GM12865 (cell line): Measurements from ENCODE around the gene LIFR.

ENCODE experiments used
- DNase-seq: peaks from one replicate; pipeline ENCODE4 v3.0.0; 2010; ENCODE audit warnings: low read depth
- H3K4me3 ChIP-seq: 2 replicates; pipeline ENCODE4 v1.5.1; 2011; ENCODE audit warnings: mild to moderate bottlenecking, low read depth, low read length, control low read depth
- CTCF ChIP-seq: IDR thresholded peaks from 2 replicates; pipeline ENCODE4 v1.5.1; 2011; ENCODE audit warnings: low read length, control low read depth, low read depth, inconsistent platforms; ENCODE audit not compliant: insufficient read depth; ENCODE audit errors: missing control alignments

The LIFR gene

GRCh38 chr5:38553001-38553521 is 3.4 kb downstream of the LIFR start:
- no peak for DNase-seq
- TF ChIP-seq CTCF, result no peak
- no peak overlapping the region for H3K4me3 ChIP-seq

GRCh38 chr5:38551030-38552017 is 5.1 kb downstream of the LIFR start:
- peak; percentile 38 for TF ChIP-seq CTCF
- H3K4me3 ChIP-seq, result no peak overlapping the region
- no peak for DNase-seq

GRCh38 chr5:38548064-38548759 is 8.2 kb downstream of the LIFR start:
- DNase-seq, result no peak
- no peak overlapping the region for H3K4me3 ChIP-seq
- no peak for TF ChIP-seq CTCF

DNA sequence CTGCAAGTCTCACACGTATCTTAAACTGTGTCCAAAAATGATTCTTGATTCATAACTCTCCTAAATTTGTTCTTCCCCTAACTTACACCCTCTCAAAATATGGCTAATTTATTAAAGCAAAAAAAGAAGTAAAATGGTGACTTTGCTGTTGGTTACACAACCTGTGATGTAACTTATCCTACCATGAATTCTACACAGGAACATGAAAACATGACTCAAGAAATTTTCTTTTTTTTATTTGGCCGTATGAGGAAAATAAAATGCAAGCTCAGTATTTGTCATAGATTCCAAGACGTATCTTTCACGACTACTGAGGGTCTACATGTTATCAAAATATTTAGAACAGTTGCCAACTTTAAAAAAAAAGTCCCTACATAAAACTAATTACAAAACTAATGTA is 9.2 kb downstream of the LIFR start:
- TF ChIP-seq CTCF, result no peak
- H3K4me3 ChIP-seq, result no peak overlapping the region
- DNase-seq, result no peak

- DNase-seq, result no peak
- no peak for TF ChIP-seq CTCF
- no peak overlapping the region for H3K4me3 ChIP-seq
These were observed 9.7 kb downstream of the LIFR start for GRCh38 chr5:38546691-38547146.

DNA sequence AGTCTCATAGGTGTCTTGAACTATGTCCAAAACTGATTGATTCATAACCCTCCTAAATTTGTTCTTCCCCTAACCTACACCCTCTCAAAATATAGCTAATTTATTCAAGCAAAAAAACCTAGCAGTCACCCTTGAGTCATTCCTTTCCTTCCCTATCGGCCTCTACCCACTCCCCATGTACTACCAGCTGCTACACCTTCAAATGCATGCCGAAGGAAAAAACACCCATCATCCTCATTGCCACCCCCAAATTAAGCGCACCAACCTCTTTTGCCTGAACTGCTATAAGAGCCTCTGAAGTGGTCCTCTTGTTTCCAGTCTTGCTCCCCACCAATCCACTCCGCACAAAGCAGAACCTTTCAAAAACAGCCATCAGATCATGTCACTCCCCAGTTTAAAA is 12.6 kb downstream of the LIFR start:
- no peak overlapping the region for H3K4me3 ChIP-seq
- TF ChIP-seq CTCF, result no peak
- no peak for DNase-seq
